Measurements from ENCODE around the gene RAX2.

RAX2 gene

DNA sequence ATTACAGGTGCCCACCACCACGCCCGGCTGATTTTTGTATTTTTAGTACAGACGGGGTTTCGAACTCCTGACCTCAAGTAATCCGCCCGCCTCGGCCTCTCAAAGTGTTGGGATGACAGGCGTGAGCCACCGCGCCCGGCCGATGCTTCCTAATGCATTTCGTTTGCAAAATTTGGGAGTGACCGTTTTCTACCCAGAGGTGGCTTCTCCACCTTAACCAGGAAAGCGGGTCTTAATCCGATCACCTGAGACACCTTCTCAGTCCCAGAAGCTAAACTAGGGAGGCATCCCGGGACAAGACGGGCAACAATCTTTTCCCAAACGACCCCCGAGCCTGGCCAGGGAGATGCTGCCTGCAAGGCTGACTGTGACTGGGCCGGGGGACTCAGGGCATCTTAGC lies 29.0 kb upstream of the RAX2 start:
- DNase-seq: no peak

DNA sequence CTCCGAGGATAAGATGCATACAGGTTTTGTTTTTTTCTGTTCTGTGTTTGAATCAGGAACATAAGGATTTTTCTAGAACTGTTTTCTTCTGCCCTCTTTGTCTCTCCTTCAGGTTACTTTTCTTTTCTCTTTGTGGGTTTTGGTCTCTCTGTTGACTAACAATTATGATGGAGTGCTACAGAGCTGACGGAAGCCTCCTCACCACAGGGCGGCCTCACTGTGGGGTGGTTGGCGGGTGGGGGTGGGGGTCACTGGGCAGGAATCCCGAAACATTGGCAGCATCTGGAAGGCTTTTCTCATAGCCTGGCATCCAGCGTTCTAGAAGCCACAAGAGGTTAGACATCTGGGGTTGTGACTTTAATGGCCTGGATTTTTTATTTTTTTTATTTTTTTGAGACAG lies 26.1 kb upstream of the RAX2 start:
- DNase-seq: no peak

DNA sequence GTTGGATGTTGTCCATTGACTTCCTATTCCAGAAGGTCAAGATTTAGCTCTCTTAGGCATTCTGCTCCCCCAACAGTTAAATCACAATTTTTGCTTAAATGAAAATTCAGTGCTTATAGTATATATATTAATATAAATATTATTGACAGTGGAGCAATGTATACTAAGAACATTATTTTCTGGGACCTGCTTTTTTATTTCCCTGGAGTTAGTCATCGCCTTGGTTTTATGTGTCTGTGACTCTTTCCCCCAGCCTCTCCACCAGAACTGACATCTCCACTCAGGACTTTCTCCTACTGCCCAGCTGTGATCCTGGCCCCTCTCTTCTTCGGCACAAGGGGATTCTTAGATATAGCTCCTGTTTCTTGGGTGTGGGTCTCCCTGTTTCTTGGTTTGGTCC lies 24.3 kb upstream of the RAX2 start:
- DNase-seq: no peak

DNA sequence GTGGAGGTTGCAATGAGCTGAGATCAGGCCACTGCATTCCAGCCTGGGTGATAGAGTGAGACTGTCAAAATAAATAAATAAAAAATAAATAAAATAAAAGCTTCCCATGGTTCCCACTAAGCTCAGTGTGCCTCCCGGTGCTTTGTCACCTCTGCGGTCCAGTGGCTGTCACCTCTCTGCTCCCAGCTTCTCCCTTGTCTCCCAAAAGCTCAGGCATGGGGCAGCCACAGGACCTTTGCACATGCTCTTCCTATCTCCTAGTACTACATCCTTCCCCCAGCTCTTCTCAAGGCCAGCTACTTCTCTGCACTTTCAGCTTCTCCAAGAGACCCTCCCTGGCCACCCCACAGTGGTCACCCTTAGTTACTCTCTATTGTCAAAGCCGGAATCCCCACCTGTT lies 21.8 kb upstream of the RAX2 start:
- no peak for DNase-seq

DNA sequence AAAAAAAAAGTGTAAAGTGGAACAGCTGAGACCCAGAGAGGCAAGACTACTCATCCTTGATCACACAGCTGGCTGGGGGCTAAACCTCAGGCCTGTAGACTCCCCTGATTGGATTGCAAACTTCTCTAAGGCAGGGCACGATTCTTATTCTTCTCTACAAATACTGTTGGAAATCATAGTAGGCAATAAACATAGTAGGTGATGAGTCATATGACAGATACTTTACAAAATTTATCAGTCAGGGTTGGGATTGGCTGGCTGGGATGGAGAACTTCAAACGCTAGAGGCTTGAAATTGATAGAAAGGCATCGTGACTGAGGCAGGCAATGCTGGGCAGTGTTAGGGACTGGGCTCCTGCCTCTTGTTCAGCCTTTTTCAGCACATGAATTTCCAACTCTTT lies 20.1 kb upstream of the RAX2 start:
- no peak for DNase-seq

DNA sequence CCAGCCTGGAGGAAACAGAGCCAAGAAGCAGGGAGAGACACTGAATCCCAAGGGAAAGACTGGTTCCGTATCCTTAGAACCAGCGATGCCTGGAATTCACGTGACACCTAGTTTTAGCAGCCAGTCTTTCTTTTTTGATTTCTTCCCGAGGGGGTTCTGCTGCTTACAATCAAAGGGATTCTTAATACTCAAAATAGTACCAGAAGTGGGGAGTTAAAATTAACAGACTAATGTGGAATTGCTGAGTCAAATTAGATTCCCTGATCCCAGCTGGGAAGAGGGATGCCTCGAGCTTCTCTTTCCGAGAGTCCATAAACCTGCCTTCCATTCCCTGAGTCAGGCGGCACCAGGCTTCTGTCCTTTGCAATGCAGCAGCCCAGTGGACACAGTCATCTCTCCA lies 18.9 kb upstream of the RAX2 start:
- DNase-seq: no peak

DNA sequence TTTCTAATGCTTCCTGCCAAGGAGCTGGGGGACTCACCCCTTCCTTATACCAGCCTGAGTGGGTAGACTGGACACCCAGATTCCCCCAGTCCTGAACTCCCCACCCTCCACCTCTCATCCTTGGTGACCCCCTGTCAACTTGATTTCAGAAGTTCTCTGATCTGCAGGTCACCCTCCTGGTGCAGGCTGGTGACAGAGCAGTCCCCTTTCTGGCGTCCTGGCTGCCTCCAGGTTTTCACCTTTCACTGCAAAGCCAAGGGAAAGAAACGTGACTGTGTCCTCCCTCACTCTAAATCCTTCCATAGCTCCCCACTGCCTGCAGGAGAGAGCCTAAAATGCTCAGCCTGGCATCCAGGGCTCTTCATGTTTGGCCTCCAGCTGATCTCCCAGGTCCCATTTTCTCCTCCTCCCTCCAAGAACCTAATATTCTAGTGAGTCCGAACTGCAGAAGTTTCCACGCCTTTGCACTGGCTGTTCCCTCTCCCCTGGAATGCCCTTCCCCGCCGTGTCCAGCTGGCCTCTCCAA lies 18.2 kb upstream of the RAX2 start:
- DNase-seq: no peak

DNA sequence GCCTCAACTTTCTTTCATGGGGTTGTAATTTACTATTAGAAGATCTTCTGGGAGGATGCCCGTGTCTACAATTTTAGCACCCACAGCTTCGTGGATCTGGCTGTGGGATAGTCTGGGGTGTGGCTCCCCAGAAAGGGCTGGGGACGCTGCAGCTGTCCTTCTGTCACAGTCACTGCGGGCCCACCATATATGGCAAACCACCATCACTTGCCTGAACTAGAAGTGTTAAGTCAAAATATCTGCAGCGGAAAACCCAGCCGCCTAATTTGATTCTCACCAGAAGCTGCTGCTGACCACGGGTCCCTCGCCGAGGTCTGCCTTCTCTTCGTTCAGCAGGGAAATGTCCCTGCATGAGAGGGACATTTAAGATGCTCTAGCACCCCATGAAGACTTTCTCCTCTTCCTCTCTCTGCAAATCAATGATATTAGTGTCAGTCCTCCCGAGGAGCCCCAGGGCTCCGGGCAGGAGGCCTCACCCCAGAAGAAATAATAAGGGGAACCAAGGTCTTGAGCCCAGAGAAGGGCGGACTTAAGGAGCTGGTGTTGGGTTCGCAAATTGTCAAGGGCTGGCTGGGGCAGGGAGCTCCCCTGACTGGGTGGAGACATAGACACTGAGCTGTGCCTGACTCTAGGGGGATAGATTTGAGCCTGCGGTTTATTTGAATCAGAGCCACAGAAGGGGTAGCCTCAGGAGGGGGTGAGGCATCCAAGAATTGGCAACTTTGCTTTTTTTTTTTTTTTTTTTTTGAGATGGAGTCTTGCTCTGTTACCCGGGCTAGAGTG lies 17.2 kb upstream of the RAX2 start:
- DNase-seq: no peak

DNA sequence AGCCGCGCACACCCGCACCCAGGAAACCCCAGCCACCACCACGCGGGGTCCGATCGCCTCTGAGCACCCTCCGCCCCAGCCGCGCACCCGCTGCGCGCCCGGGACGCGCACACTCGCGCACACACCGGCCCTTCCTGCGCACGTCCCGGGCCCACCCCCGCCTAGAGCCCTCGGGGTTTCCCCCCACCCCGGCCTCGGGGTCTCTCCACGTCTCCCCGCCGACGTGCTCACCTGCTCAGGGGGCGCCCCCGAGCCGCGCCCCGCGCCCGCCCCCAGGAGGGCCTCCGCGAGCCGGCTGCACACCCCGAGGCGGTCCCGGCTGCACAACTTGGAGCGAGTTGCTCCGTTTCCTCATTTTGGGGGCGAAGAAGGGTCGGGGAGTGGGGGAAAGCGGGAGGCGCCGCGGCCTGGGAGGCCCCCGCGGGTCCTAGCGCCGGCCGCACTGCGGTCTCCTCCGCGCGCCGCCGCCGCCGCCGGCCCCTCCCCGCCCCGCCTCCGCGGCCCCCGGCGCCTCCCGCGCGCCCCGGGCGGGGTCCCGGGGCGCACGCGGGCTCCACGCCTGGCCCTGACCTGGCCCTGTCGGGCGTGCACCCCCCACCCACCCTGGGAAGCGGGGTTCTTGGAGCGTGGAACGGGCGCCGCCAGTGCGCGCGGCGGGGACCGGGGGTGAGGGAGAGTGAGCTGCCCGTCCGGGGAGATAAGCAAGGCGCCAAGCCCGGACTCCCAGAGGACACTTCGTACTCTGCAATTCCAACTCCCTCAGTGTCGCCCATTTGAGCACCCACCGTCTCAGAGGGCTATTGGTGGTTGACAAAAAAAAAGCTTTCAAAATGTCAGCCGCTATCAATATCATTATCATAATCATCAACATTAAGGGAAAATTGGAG lies 14.2 kb upstream of the RAX2 start, which contains the start of gene MATK:
Gene MATK (minus strand): TSS at position 444 of the 887 bp plus-strand sequence. CDS start 1,246 bp downstream, outside the sequence.
- DNase-seq: no peak

DNA sequence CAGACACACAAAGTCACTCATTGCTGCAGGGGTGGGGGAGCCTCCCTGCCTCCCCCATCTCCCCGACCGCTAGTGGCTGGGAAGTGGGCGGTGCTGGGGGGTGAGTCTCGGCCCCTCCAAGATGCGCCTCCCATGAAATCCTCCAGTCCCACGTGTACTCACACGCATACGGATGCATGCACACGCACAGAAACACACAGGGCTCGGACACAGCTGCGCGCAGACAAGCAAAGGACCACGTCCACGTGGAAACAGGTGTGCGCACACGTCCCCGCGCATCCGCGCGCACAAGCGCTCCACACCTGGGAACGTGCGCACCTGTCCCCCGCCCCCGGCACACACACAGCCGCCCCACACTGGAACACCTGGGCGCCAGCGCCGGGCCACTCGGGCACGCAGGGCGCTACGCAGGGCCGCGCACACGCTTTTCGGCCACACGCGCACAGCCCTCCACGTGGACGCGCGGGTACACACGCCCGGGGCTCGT lies 13.5 kb upstream of the RAX2 start:
- DNase-seq: no peak

DNA sequence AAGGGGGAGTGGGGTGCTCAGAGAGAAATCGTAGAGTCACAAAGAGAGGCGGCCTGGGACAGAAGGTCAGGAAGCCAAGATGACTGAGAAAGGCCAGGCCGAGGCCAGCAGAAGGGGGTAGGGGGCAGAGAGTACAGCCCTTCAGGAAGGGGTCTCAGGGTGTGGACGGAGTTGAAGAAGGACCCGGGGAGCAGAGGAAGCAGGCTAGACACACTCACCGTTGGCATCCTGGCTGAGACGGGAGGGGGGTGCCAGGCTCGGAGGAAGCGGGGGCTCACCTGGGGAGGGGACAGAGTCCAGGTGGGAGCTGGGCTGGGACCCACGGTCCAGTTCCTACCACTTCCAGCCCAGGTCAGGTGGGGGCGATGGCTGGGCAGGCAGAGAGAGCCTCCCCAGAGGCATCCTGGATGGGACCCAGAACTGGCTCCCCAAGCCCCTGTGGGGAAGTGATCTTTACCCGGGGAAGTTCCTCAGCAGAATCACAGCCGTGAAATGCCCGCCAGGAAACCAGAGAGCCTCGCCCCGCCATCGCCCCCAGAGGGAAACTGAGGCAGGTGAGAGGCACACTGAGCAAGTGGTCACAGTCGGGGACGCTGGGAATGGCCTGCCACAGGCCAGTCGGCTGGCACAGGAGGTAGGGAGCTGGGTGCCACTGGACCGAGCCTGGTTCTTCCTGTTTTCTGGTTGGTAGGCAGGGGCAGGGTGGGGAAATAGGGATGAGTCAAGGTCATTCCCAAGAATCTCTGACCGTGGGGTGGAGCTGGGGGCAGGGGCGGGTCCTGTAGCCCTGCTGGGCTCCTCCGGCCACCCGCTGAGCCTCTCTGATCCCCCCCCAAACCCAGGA lies 12.8 kb upstream of the RAX2 start:
- DNase-seq: no peak

DNA sequence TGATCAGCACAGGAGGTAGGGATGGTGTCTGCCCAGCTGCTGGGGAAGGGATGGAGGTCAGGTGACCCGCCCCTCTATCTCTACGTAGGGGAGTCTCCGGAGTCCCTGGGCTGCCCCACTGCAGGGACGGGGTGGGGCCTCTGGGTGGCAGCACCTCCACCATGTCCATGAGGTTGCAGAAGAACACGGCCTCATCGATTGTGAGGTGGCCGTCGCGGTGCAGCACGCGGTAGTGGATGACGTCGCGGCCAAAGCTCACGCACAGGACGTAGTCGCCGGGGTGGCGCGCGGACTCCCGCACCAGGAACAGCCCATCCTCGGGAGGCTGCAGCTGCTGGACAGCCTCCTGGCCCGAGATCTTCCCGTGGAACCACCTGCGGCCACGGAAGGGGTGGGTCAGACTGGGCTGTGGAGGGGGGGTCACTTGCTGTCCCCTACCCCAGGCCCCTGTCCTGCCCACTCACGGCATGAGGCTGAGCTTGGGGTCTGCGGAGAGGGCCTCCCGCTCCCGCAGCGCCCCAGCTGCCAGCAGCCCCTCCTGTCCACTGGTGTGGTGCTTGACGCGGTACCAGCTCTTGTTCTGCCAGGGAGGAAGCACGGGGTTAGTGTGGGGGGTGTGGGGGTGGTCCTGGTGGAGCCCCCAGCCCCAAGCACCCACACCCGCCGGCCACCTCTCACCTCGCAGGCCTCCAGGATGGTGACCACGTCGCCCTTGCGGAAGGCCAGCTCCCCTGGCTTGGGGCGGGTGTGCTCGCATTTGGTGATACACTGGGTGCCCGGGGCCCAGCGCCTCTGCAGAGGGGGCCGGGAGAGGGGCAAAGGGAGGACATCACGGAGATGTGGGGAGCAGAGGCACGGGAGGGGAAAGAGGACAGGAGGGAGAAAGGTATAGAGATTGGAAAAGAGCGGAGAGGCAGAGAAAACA lies 11.9 kb upstream of the RAX2 start:
- DNase-seq: no peak

DNA sequence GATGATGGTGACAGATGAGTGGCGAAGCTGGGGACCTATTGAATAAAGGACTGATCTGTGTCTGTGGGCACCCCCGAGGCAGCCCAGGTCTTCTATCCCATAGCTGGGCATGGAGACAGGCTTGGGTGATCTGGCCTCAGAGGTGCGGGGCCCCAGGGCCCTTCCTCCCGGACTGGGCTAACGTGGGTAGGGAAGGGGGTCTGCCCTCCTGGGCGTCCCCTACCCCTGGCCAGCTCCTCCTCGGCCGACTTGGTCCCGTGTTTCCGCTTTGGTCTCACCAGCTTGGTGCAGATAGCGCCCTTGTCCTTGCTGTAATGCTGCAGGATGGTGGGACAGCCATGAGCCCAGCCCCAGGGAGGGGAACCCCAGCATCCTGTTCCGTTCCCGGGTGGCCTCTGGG lies 10.9 kb upstream of the RAX2 start:
- DNase-seq: no peak

DNA sequence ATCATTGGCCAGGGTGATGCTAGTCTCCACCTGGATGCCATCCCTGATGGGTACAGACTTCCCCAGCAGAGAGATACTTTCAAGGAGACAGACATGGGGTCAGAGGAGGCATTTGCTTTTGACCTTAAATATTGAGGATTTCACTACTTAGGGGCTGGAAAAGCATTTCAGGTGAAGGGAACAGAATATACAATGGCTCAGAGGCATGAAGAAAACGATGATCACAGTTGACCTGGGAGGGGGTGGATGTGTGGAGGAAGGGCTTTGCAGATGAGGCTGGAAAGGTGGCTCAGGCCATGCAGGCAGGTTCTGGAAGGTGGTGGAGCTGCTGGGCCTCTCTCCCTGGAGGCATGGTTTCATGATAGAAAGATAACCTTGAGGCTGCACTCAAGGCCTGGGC lies 10.3 kb upstream of the RAX2 start:
- no peak for DNase-seq

DNA sequence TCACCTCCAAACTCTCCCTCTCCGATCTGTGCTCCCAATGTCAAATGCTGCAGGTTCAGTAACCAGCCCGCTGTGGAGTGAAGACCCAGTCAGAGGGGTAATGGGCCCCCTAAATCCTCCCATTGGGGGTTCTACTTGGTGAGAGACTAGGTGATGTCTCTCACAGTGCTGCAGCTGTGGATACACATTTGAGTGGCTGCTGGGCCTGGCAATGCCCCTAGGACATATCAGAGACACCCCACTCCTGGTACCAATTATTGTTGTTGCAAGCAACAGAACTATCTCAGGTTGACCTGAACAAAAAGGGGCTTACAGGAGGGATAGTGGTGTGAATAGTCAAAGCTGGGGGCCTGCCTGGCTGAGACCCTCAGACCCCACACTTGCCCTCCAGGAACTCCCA lies 9.6 kb upstream of the RAX2 start:
- DNase-seq: no peak

DNA sequence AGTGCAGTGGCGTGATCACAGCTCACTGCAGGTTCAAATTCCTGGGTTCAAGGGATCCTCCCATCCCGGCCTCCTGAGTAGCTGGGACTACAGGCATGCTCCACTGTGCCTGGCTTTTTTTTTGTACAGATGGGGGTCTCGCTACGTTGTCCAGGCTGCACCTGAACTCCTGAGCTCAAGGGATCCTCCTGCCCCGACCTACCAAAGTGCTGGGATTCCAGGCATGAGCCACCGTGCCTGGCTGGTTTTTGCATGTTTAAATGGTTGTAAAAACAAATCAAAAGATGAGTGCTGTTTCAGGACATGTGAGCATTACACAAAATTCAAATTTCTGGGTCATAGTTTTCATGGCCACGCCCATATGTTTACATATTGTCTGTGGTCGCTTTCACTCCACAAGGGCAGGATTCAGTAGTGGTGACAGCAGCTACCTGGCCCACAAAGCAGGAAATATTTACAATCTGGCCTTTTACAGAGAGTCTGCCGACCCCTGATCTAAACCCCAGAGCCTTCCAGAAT lies 8.8 kb upstream of the RAX2 start:
- no peak for DNase-seq

DNA sequence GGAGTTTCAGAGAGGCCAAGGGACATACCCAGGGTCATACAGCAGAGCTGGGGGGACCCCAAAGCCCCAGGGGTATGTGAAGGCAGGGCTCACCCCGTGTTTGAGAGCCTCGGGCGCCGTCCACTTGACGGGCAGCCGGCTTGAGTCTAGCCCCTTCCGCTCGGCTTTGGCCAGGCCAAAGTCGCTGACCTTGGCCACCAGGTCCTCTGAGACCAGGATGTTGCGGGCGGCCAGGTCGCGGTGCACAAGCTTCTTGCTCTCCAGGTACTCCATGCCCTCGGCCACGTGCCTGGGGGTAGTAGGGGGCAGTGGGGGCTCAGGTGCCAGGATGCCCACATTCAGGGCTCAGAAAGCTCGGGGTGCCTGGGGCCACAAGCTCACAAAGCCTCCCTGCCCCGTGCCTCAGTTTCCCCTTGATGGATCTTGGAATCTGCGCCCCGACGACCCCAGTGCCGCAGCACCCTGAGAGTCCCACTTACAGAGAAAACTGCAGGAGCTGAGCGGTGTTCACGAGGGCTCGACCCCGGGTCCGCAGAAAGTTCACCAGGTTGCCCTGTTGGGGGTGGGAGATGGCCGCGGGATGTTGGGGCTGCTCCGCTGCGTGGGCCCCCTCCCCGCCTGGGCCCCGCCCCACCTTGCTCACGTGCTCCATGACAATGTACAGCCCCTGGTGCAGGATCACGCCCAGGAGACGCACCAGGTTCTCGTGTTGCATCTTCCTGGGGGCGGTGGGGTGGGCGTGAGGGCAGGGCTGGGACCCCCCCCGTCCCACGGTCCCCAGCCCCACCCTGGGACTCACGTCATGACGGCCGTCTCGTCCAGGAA lies 7.1 kb upstream of the RAX2 start:
- DNase-seq: no peak

DNA sequence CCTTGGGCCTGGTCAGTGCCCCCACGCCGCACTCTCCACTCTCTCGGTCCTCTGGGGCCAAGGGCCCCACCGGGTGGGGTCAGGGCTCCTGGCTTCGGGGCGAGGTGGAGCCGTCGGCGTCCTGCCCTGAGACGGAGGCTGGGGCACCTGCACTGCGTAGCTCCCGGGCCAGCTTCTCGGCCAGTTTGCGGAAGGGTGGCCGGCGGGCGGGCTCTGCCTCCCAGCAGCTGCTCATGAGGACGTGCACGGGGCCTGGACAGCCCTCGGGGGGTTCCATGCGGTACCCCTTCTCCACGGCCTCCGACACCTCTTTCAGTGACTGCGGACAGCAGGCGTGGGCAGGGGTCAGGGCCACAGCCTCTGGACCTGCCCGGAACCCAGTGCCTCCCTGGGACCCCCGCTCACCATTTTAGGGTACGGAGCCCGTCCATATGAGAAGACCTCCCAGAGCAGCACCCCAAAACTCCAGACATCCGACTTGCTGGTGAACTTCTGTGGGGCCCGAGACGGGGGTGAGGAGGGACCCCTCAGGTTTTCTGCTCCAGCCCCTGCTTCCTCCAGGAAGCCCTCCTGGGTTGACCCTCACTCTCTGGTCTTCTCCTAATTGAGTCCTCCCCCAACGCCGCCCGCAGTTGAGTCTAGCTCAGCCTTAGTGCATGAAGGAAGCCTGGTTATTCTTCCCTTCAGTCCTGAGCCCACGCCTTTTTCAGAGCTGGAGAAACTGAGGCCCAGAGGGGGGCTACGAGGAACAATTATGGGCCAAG lies 6.3 kb upstream of the RAX2 start:
- DNase-seq: no peak

DNA sequence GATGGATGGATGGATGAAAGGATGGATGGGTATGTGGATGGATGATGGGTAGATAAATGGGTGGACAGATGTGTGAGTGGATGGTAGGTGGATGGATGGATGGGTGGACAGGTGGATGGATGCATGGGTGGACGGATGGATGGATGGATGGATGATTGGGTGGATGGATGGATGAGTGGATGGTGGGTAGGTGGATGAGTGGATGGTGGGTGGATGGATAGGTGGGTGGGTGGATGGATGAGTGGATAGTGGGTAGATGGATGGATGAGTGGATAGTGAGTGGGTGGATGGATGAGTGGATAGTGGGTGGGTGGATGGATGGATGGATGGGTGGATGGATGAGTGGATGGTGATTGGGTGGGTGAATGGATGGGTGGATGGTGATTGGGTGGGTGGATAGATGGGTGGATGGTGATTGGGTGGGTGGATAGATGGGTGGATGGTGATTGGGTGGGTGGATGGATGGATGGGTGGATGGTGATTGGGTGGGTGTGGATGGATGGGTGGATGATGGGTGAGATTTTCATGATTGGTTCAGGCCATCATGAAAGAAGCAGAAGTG lies 4.5 kb upstream of the RAX2 start:
- DNase-seq: no peak
